ENCODE data around the gene ZNF408.
"Not testable (repeated sequence)": the region's sequence is repeated elsewhere in the genome, so short reads cannot be mapped to it uniquely, and the experiment has no call there.

ZNF408 gene

GRCh38 chr11:46664612-46665011 is 36.2 kb upstream of the ZNF408 start:
- Histone ChIP-seq H3K27me3 (no peaks in the 10 kb centered on the region), H3K4me2 (peak overlapping the region in 5 of 11 experiments; percentile 17 to 81 (median 33); a peak in 8 of 22 replicates), H3K4me3 (no peak overlapping the region), H3K36me3 (peaks cover 85 to 100% (median 92%) of the 10 kb centered on the region in 11 experiments), H3K9ac (peak overlapping the region in 4 of 11 experiments; percentile 2 to 42 (median 10); a peak in 6 of 22 replicates), H4K20me1 (no peaks in the 10 kb centered on the region), H3K4me1 (peaks cover 28 to 100% (median 80%) of the 10 kb centered on the region in 10 experiments), H3K9me3 (replicated peaks in 1 of 11) (no peaks in the 10 kb centered on the region), H3K27ac (peak overlapping the region in 9 of 11 experiments; percentile 26 to 100 (median 99); a peak in 17 of 22 replicates)
- no peak for TF ChIP-seq Cebpa-rat (IDR thresholded peaks at IDR 0.05)

- Histone ChIP-seq H3K4me2 (peak overlapping the region in 5 of 11 experiments; percentile 23 to 90 (median 81); a peak in 8 of 22 replicates), H3K4me1 (peaks cover 28 to 100% (median 81%) of the 10 kb centered on the region in 10 experiments), H4K20me1 (no peaks in the 10 kb centered on the region), H3K36me3 (peaks cover 90 to 99% (median 94%) of the 10 kb centered on the region in 11 experiments), H3K27me3 (no peaks in the 10 kb centered on the region), H3K4me3 (no peak overlapping the region), H3K9me3 (replicated peaks in 1 of 11) (no peaks in the 10 kb centered on the region), H3K9ac (peak overlapping the region in 3 of 11 experiments; percentile 7 to 33 (median 13); a peak in 4 of 22 replicates), H3K27ac (peak overlapping the region in 8 of 11 experiments; percentile 90 to 100 (median 100); a peak in 16 of 22 replicates)
- no peak for TF ChIP-seq Cebpa-rat (IDR thresholded peaks at IDR 0.05)
Measured at GRCh38 chr11:46665356-46665755, 35.5 kb upstream of the ZNF408 start.

DNA sequence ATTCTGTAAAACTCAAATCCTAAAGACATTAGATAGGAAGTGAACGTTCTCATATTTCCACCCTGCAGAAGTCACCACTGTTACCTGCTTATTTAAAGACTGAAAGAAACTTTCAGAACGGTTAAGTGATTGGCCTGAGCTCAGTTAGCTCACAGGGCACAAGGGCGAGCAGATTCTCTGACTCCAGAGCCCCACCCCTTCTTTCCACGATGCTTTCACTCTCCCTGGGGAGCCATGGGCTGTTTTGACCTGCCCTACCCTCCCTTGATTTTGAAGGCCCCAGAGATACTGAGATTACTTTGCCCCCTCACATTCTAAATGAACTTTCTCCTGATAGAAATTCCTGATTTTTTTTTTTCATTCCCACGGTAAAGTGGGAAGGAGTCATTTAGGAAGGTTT is 34.3 kb upstream of the ZNF408 start:
- Histone ChIP-seq H3K27me3 (no peaks in the 10 kb centered on the region), H3K4me1 (peaks cover 33 to 94% (median 77%) of the 10 kb centered on the region in 10 experiments), H3K36me3 (peaks cover 80 to 89% (median 84%) of the 10 kb centered on the region in 11 experiments), H4K20me1 (no peaks in the 10 kb centered on the region), H3K9me3 (replicated peaks in 1 of 11) (no peaks in the 10 kb centered on the region), H3K4me3 (no peak overlapping the region), H3K9ac (peak overlapping the region in 10 of 11 experiments; percentile 31 to 96 (median 78); a peak in 16 of 22 replicates), H3K27ac (peak overlapping the region in 10 of 11 experiments; percentile 32 to 100 (median 99); a peak in 18 of 22 replicates), H3K4me2 (peak overlapping the region in 10 of 11 experiments; percentile 4 to 96 (median 85); a peak in 18 of 22 replicates)
- no peak for TF ChIP-seq Cebpa-rat (IDR thresholded peaks at IDR 0.05)

DNA sequence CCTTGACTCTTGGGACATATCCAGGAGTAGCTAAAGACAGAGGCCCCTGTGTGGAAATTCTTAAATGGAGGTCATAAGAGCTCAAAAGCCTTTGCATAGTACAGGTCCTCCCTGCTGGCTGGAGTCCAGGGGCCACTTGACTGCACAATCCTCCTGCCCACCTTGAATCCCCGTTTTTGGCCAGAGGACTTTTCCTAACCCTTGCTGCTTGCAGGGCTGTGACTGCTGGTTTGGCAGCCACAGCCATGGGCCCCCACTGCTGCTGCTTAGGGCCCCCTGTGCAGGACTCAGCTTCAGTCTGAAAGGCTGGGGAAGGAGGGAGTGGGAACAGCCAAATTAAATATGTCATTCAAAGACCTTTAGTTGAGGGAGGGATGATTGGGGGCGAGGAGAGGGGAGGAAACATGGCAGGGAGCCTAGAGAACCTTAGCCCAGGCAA is 33.8 kb upstream of the ZNF408 start:
- no peaks in the 10 kb centered on the region for H3K9me3 ChIP-seq (replicated peaks in 1 of 11)
- peak overlapping the region in 10 of 11 experiments; percentile 4 to 96 (median 85); a peak in 18 of 22 replicates for H3K4me2 ChIP-seq
- peak overlapping the region in 10 of 11 experiments; percentile 31 to 96 (median 78); a peak in 17 of 22 replicates for H3K9ac ChIP-seq
- H3K4me3 ChIP-seq, result peak overlapping the region in 1 of 10 experiments; percentile 21; a peak in 2 of 20 replicates
- H3K27me3 ChIP-seq, result no peaks in the 10 kb centered on the region
- peaks cover 75 to 86% (median 79%) of the 10 kb centered on the region in 11 experiments for H3K36me3 ChIP-seq
- no peaks in the 10 kb centered on the region for H4K20me1 ChIP-seq
- peaks cover 39 to 94% (median 80%) of the 10 kb centered on the region in 10 experiments for H3K4me1 ChIP-seq
- peak overlapping the region in 10 of 11 experiments; percentile 32 to 100 (median 99); a peak in 19 of 22 replicates for H3K27ac ChIP-seq
- TF ChIP-seq Cebpa-rat (IDR thresholded peaks at IDR 0.05), result no peak

GRCh38 chr11:46668480-46669085 is 32.2 kb upstream of the ZNF408 start:
- Histone ChIP-seq H3K9me3 (replicated peaks in 1 of 11) (no peaks in the 10 kb centered on the region), H4K20me1 (no peaks in the 10 kb centered on the region), H3K27ac (peak overlapping the region in 10 of 11 experiments; percentile 96 to 100 (median 99); a peak in 19 of 22 replicates), H3K4me3 (no peak overlapping the region; a peak in 1 of 20 replicates), H3K9ac (peak overlapping the region in 8 of 11 experiments; percentile 90 to 98 (median 94); a peak in 13 of 22 replicates), H3K27me3 (no peaks in the 10 kb centered on the region), H3K4me1 (peaks cover 54 to 96% (median 87%) of the 10 kb centered on the region in 10 experiments), H3K4me2 (peak overlapping the region in 9 of 11 experiments; percentile 81 to 96 (median 86); a peak in 18 of 22 replicates), H3K36me3 (peaks cover 68 to 82% (median 72%) of the 10 kb centered on the region in 11 experiments)
- TF ChIP-seq Cebpa-rat (IDR thresholded peaks at IDR 0.05), result no peak

DNA sequence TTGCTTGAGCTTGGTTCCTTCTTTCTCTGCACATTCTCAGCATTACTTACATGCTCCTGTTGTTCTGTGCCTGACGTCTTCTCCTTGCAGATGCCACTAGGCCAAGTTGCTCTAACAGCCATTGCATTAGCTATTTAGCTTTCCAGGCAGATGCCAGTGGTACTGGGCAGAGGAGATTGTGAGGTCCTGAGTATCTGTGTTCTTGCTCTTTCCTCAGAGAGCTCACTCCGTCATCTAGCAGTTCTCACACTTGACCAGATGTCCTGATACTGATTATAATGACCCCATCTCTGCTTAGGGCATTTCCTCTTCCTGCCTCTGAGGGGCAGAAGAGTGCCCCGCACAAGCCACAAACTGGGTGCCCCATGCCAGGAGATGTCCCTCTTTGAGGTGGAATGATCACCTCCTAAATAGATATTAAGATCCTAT is 31.1 kb upstream of the ZNF408 start:
- no peak for TF ChIP-seq Cebpa-rat (IDR thresholded peaks at IDR 0.05)
- H3K4me1 ChIP-seq, result peaks cover 65 to 96% (median 90%) of the 10 kb centered on the region in 10 experiments
- no peaks in the 10 kb centered on the region for H4K20me1 ChIP-seq
- H3K9ac ChIP-seq, result peak overlapping the region in 9 of 11 experiments; percentile 85 to 98 (median 94); a peak in 19 of 22 replicates
- H3K4me2 ChIP-seq, result peak overlapping the region; percentile 81 to 98 (median 88)
- peaks cover 57 to 75% (median 65%) of the 10 kb centered on the region in 11 experiments for H3K36me3 ChIP-seq
- H3K4me3 ChIP-seq, result peak overlapping the region in 6 of 10 experiments; percentile 39 to 77 (median 58); a peak in 11 of 20 replicates
- H3K9me3 ChIP-seq (replicated peaks in 1 of 11), result no peaks in the 10 kb centered on the region
- no peaks in the 10 kb centered on the region; a peak in 1 of 22 replicates for H3K27me3 ChIP-seq
- peak overlapping the region; percentile 92 to 100 (median 99); a peak in 21 of 22 replicates for H3K27ac ChIP-seq

GRCh38 chr11:46670521-46670920 is 30.3 kb upstream of the ZNF408 start:
- peaks cover 49 to 67% (median 57%) of the 10 kb centered on the region in 11 experiments for H3K36me3 ChIP-seq
- H3K4me3 ChIP-seq, result peak overlapping the region in 6 of 10 experiments; percentile 39 to 77 (median 58); a peak in 13 of 20 replicates
- H3K27me3 ChIP-seq; H4K20me1 ChIP-seq; H3K9me3 ChIP-seq (replicated peaks in 1 of 11): not testable (repeated sequence)
- peaks cover 73 to 96% (median 94%) of the 10 kb centered on the region in 10 experiments for H3K4me1 ChIP-seq
- H3K9ac ChIP-seq, result peak overlapping the region; percentile 77 to 98 (median 93)
- peak overlapping the region; percentile 92 to 100 (median 99) for H3K27ac ChIP-seq
- peak overlapping the region; percentile 81 to 98 (median 88) for H3K4me2 ChIP-seq

- Histone ChIP-seq H3K9ac (peak overlapping the region; percentile 83 to 98 (median 93)), H3K4me2 (peak overlapping the region; percentile 80 to 98 (median 91))
Measured at GRCh38 chr11:46671958-46672315, 28.9 kb upstream of the ZNF408 start.

More at GRCh38 chr11:46671958-46672315, 28.9 kb upstream of the ZNF408 start:
- H4K20me1 ChIP-seq, result no peaks in the 10 kb centered on the region
- H3K36me3 ChIP-seq, result peaks cover 36 to 65% (median 46%) of the 10 kb centered on the region in 11 experiments
- H3K9me3 ChIP-seq (replicated peaks in 1 of 11), result no peaks in the 10 kb centered on the region
- peak overlapping the region; percentile 92 to 100 (median 99) for H3K27ac ChIP-seq
- TF ChIP-seq Cebpa-rat (IDR thresholded peaks at IDR 0.05), result no peak
- peak overlapping the region; percentile 11 to 77 (median 64); a peak in 19 of 20 replicates for H3K4me3 ChIP-seq
- no peaks in the 10 kb centered on the region; a peak in 1 of 22 replicates for H3K27me3 ChIP-seq
- H3K4me1 ChIP-seq, result peaks cover 84 to 97% (median 95%) of the 10 kb centered on the region in 10 experiments

All from BLaER1 treated with 17β-estradiol and CSF1 and Interleukin-3, amounts not matched to agents 10 nM and 100 nM (cell line).